Measurements from ENCODE around the gene PPCDC. TPM values are rescaled to one million over a fixed set of nuclear protein-coding genes. Genes with fewer than 3 reads are reported as not detected.

The PPCDC gene
- total and polyA plus RNA-seq, 4 donors: 7.4 to 9.3 (median 8.4) TPM

GRCh38 chr15:75073197-75073596, 49.8 kb downstream of the PPCDC start:
- Histone ChIP-seq H3K9ac (ENCODE audit: low read depth in 1 of 2, low read length in 2 of 2) (no peak overlapping the region), H3K36me3 (ENCODE audit: control insufficient read depth in 4 of 4, insufficient read depth in 3 of 4, low read depth in 1 of 4, low read length in 3 of 4) (no peaks in the 10 kb centered on the region), H3K27me3 (ENCODE audit: control insufficient read depth in 4 of 4, insufficient read depth in 4 of 4, low read length in 3 of 4) (no peaks in the 10 kb centered on the region), H3K4me1 (ENCODE audit: control insufficient read depth in 4 of 4, insufficient read depth in 4 of 4, low read length in 3 of 4) (no peaks in the 10 kb centered on the region), H3K9me3 (ENCODE audit: control insufficient read depth in 4 of 4, low read length in 3 of 4) (peaks cover 0 to 5% (median 0%) of the 10 kb centered on the region in 4 donors), H3K4me3 (ENCODE audit: low read depth in 1 of 3, low read length in 3 of 3) (no peak overlapping the region), H3K27ac (ENCODE audit: low read depth in 1 of 2, low read length in 2 of 2) (no peak overlapping the region)
- WGBS: 80% methylated on average over 3 of the region's 3 CpGs
- TF ChIP-seq MAX (IDR thresholded peaks at IDR 0.05) (no peak), FOXA2 (IDR thresholded peaks at IDR 0.05) (no peak), FOXA1 (IDR thresholded peaks at IDR 0.05) (no peak), GABPA (IDR thresholded peaks at IDR 0.05 in 1 of 2, conservative IDR thresholded peaks at IDR 0.05 in 1 of 2) (no peak), ZBTB33 (IDR thresholded peaks at IDR 0.05) (no peak), JUND (IDR thresholded peaks at IDR 0.05) (no peak), EGR1 (IDR thresholded peaks at IDR 0.05; ENCODE audit: low read depth in 2 of 2) (no peak), TAF1 (conservative IDR thresholded peaks at IDR 0.05) (no peak), SP1 (IDR thresholded peaks at IDR 0.05) (no peak), CTCF (IDR thresholded peaks at IDR 0.05; ENCODE audit: low read depth, low read length, missing input control) (no peak), YY1 (IDR thresholded peaks at IDR 0.05) (no peak), RXRA (IDR thresholded peaks at IDR 0.05) (no peak), HNF4G (IDR thresholded peaks at IDR 0.05) (no peak), HNF4A (conservative IDR thresholded peaks at IDR 0.05) (no peak), RAD21 (IDR thresholded peaks at IDR 0.05) (no peak), NR2F2 (IDR thresholded peaks at IDR 0.05) (no peak)
- TF ChIP-seq, protein P1, sequence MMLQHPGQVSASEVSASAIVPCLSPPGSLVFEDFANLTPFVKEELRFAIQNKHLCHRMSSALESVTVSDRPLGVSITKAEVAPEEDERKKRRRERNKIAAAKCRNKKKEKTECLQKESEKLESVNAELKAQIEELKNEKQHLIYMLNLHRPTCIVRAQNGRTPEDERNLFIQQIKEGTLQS (IDR thresholded peaks at IDR 0.05): no peak
- TF ChIP-seq, protein P2, sequence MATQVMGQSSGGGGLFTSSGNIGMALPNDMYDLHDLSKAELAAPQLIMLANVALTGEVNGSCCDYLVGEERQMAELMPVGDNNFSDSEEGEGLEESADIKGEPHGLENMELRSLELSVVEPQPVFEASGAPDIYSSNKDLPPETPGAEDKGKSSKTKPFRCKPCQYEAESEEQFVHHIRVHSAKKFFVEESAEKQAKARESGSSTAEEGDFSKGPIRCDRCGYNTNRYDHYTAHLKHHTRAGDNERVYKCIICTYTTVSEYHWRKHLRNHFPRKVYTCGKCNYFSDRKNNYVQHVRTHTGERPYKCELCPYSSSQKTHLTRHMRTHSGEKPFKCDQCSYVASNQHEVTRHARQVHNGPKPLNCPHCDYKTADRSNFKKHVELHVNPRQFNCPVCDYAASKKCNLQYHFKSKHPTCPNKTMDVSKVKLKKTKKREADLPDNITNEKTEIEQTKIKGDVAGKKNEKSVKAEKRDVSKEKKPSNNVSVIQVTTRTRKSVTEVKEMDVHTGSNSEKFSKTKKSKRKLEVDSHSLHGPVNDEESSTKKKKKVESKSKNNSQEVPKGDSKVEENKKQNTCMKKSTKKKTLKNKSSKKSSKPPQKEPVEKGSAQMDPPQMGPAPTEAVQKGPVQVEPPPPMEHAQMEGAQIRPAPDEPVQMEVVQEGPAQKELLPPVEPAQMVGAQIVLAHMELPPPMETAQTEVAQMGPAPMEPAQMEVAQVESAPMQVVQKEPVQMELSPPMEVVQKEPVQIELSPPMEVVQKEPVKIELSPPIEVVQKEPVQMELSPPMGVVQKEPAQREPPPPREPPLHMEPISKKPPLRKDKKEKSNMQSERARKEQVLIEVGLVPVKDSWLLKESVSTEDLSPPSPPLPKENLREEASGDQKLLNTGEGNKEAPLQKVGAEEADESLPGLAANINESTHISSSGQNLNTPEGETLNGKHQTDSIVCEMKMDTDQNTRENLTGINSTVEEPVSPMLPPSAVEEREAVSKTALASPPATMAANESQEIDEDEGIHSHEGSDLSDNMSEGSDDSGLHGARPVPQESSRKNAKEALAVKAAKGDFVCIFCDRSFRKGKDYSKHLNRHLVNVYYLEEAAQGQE (IDR thresholded peaks at IDR 0.05): no peak
- no peak for DNase-seq (ENCODE audit: low spot score)
